K562 (cell line): ENCODE data around the gene MRPL19. TPM values are rescaled to one million over a fixed set of nuclear protein-coding genes. Genes with fewer than 3 reads are reported as not detected.

Experiments used
- ATAC-seq: fragments of 200-7000 bp; cut with Tn5 transposase; 3 replicates; pipeline ENCODE4 v1.9.1; 2020; ENCODE audit warnings: moderate library complexity
- BruUV-seq: library from RNA; stranded (reverse); fragments of 400-500 nt; replicated peaks from 2 replicates; lab custom pipeline; 2021; lab: Mats Ljungman, UMichigan
- CTCF ChIA-PET: fragments of 300-600 bp; formaldehyde crosslinking; extraction: SDS; loops from one replicate; lab custom pipeline; 2021; ENCODE audit warnings: low intra/inter-chr PET ratio; lab: Yijun Ruan, JAX
- POLR2A ChIA-PET: fragments of 300-600, 350-650 bp; sonication (Branson Sonifier 250); formaldehyde crosslinking; extraction: SDS; loops from one replicate; lab custom pipeline; 2021; ENCODE audit warnings: antibody characterized with exemption, inconsistent platforms; lab: Yijun Ruan, JAX
- DNase-seq, 4 experiments: peaks; one replicate each; pipeline versions ENCODE4 v3.0.0 to v3.0.0-alpha.2; 2011 to 2018; ENCODE audit warnings: low spot score in 3 of 4, mixed read lengths in 3 of 4; ENCODE audit errors: extremely low read depth in 1 of 4
- FAIRE-seq: peaks from 2 replicates; lab custom pipeline; 2011; peaks lifted over from hg19 to GRCh38; lab: Jason Lieb, UNC
- H2AFZ ChIP-seq: 2 replicates; pipeline ENCODE4 v1.6.0; 2011; ENCODE audit warnings: low read depth, low read length, control low read depth, inconsistent platforms
- H3K27ac ChIP-seq: fragments of 200-600 bp; 3 replicates; pipeline ENCODE4 v1.8.0; 2011; ENCODE audit warnings: low read depth, mild to moderate bottlenecking, control low read depth, inconsistent platforms, low read length, moderate library complexity, mixed read lengths; ENCODE audit errors: extremely low read depth
- H3K27me3 ChIP-seq, 2 experiments: fragments of 300-600 bp in 1 of 2; 2 replicates in 1 of 2; 3 replicates in 1 of 2; pipeline versions ENCODE4 v1.6.0 to v1.8.0; 2011; ENCODE audit warnings: inconsistent platforms in 2 of 2, low read length in 2 of 2, mild to moderate bottlenecking in 1 of 2, mixed read lengths in 1 of 2, moderate library complexity in 1 of 2; ENCODE audit not compliant: control insufficient read depth in 2 of 2, insufficient read depth in 2 of 2
- H3K36me3 ChIP-seq: fragments of 300-600 bp; 3 replicates; pipeline ENCODE4 v1.8.0; 2011; ENCODE audit warnings: mild to moderate bottlenecking, low read length, inconsistent platforms; ENCODE audit not compliant: control insufficient read depth, insufficient read depth
- H3K4me1 ChIP-seq, 2 experiments: fragments of 200-600 bp in 1 of 2; replicated peaks in 1 of 2; 2 replicates in 1 of 2; 3 replicates in 1 of 2; pipeline versions ENCODE4 v1.5.1 to v1.8.0; 2011; ENCODE audit warnings: inconsistent platforms in 2 of 2, low read length in 2 of 2, mild to moderate bottlenecking in 1 of 2, mixed read lengths in 1 of 2, moderate library complexity in 1 of 2; ENCODE audit not compliant: control insufficient read depth in 2 of 2, insufficient read depth in 2 of 2
- H3K4me2 ChIP-seq: 2 replicates; pipeline ENCODE4 v1.6.1; 2011; ENCODE audit warnings: low read length, control low read depth, inconsistent platforms, mixed read lengths; ENCODE audit not compliant: insufficient read depth
- H3K4me3 ChIP-seq: fragments of 200-600 bp; sonication (generic), shearing (Covaris generic); 2 replicates; pipeline ENCODE4 v1.5.1; 2016; ENCODE audit warnings: control low read depth, inconsistent platforms
- H3K79me2 ChIP-seq: fragments of 200-600 bp; 3 replicates; pipeline ENCODE4 v1.8.0; 2011; ENCODE audit warnings: low read length, inconsistent platforms; ENCODE audit not compliant: control insufficient read depth, insufficient read depth
- H3K9ac ChIP-seq, 2 experiments: 2 replicates each; pipeline versions ENCODE4 v1.6.0 to v1.6.1; 2011; ENCODE audit warnings: low read depth in 2 of 2, low read length in 2 of 2, control low read depth in 1 of 2, inconsistent platforms in 1 of 2, mild to moderate bottlenecking in 1 of 2, mixed read lengths in 1 of 2; ENCODE audit not compliant: insufficient read depth in 1 of 2
- H3K9me1 ChIP-seq: one replicate; pipeline ENCODE4 v1.6.0; 2011; ENCODE audit warnings: inconsistent platforms, mild to moderate bottlenecking, low read length, moderate library complexity; ENCODE audit not compliant: control insufficient read depth, insufficient read depth
- H3K9me3 ChIP-seq: replicated peaks from 2 replicates; pipeline ENCODE4 v1.5.1; 2011; ENCODE audit warnings: low read depth, low read length, inconsistent platforms; ENCODE audit not compliant: control insufficient read depth, insufficient read depth
- H4K20me1 ChIP-seq: replicated peaks from 2 replicates; pipeline ENCODE4 v1.6.1; 2011; ENCODE audit warnings: low read length, inconsistent platforms, mixed read lengths; ENCODE audit not compliant: control insufficient read depth, insufficient read depth
- BCOR ChIP-seq: fragments of 450-650 bp; IDR thresholded peaks from 2 replicates; pipeline ENCODE4 v1.6.1; 2016
- BDP1 ChIP-seq: IDR thresholded peaks from 3 replicates; pipeline ENCODE4 v1.6.1; 2011; ENCODE audit not compliant: insufficient read length, insufficient read depth
- KDM1A ChIP-seq, 2 experiments: fragments of 450-650 bp; IDR thresholded peaks; 2 replicates each; pipeline ENCODE4 v1.6.1; 2016; ENCODE audit warnings: mild to moderate bottlenecking in 2 of 2
- MYC ChIP-seq, 2 experiments: fragments of 250-450 bp in 1 of 2; sonication (Bioruptor Pico) in 1 of 2; IDR thresholded peaks; 2 replicates each; pipeline versions ENCODE4 v1.5.1 to v1.6.1; 2012 to 2021; ENCODE audit warnings: low read depth in 2 of 2, borderline replicate concordance in 1 of 2, improper control_type of control experiment in 1 of 2, low read length in 1 of 2, mild to moderate bottlenecking in 1 of 2, moderate library complexity in 1 of 2
- PHB ChIP-seq: fragments of 250-450 bp; sonication (Bioruptor Pico); IDR thresholded peaks from 2 replicates; pipeline ENCODE4 v1.5.0; 2021
- RBM25 ChIP-seq: fragments of 200-400 bp; formaldehyde crosslinking; IDR thresholded peaks from 2 replicates; pipeline ENCODE4 v1.6.1; 2018; ENCODE audit warnings: low read length, low read depth, moderate library complexity; ENCODE audit not compliant: severe bottlenecking
- SP2 ChIP-seq: IDR thresholded peaks from 2 replicates; pipeline ENCODE4 v1.6.1; 2011; ENCODE audit warnings: mild to moderate bottlenecking, low read depth, low read length, moderate library complexity; ENCODE audit not compliant: poor library complexity, severe bottlenecking; ENCODE audit errors: extremely low read depth
- ZBTB49 ChIP-seq: sonication (generic); formaldehyde crosslinking; IDR thresholded peaks from 2 replicates; pipeline ENCODE4 v1.8.0; 2022; ENCODE audit warnings: missing genetic modification reagents, mild to moderate bottlenecking, borderline replicate concordance
- ZFP36 ChIP-seq: fragments of 150-350 bp; IDR thresholded peaks from 2 replicates; pipeline ENCODE4 v1.6.1; 2018; ENCODE audit warnings: low read length, low read depth; ENCODE audit not compliant: partially characterized antibody
- ZNF431 ChIP-seq: sonication (generic); formaldehyde crosslinking; IDR thresholded peaks from 2 replicates; pipeline ENCODE4 v1.8.0; 2022; ENCODE audit warnings: mild to moderate bottlenecking, missing genetic modification reagents
- WGBS: fragments of 100-300 bp; shearing (Covaris generic); methylation state at CpG from one replicate; pipeline ENCODE4 v1.1.6; 2016; ENCODE audit warnings: low coverage, mixed read lengths; ENCODE audit not compliant: insufficient coverage; ENCODE audit errors: missing lambda C conversion rate; 5-methylcytosine and 5-hydroxymethylcytosine counted together
- in situ Hi-C: fragments of 300-500 bp; cut with MboI; formaldehyde crosslinking; loops from 4 replicates; pipeline ENCODE4 v1.15.0; 2018; ENCODE audit warnings: inconsistent platforms, mixed read lengths
- intact Hi-C: fragments of 100-400 bp; cut with micrococcal nuclease; formaldehyde crosslinking; loops from 2 replicates; pipeline ENCODE4 v1.14.2; 2022
- polyA plus RNA-seq, 8 experiments: library from polyadenylated mRNA; depleted of rRNA in 4 of 8; stranded (reverse) in 5 of 8; unstranded in 3 of 8; fragments of >200 nt; fragmentation: Nextera tagmentation in 2 of 8; fragmentation: Illumina TruSeq in 1 of 8; extraction: Ambion mirVana in 2 of 8; extraction: Trizol in 1 of 8; gene quantifications; 2 replicates each; pipeline versions ENCODE4 v1.2.1 to v1.2.3, GENCODE V29; 2011 to 2014; ENCODE audit warnings: inconsistent platforms in 1 of 8, missing spikeins in 1 of 8
- total RNA-seq, 7 experiments: library from RNA; depleted of rRNA in 6 of 7; stranded (reverse); fragments of >200 nt in 6 of 7; fragmentation: Illumina TruSeq in 2 of 7; extraction: Trizol in 2 of 7; gene quantifications; 2 replicates each; pipeline versions ENCODE4 v1.2.1 to v1.2.3, GENCODE V29; 2011 to 2021; ENCODE audit warnings: low replicate concordance in 1 of 7

The MRPL19 gene
- total and polyA plus RNA-seq, 9 of the 15 experiments (the other 6 are each of a cell fraction or from before 2014, with no cell fraction given): 9.7 to 65.9 (median 56.1) TPM

- Histone ChIP-seq H3K4me2 (no peak overlapping the region), H3K9me3 (no peaks in the 10 kb centered on the region), H4K20me1 (no peaks in the 10 kb centered on the region; the same call in none of the 2 replicates), H3K27ac (no peak overlapping the region), H3K9ac (no peak overlapping the region), H3K36me3 (no peaks in the 10 kb centered on the region), H3K9me1 (no peaks in the 10 kb centered on the region), H3K4me1 (peaks cover 0 to 3% of the 10 kb centered on the region in 2 experiments; a peak in 2 of 5 replicates), H3K27me3 (peaks cover 0 to 24% of the 10 kb centered on the region in 2 experiments; a peak in 3 of 5 replicates), H3K79me2 (no peaks in the 10 kb centered on the region), H3K4me3 (no peak overlapping the region)
- FAIRE-seq (no peak), DNase-seq (no peak), ATAC-seq (no peak; the same call in 2 of the 3 replicates)
- BruUV-seq: no TSS peak
- intact Hi-C loops (loop anchor here (2.0 to 10.0 kb wide), 4 partner anchors 143 to 691 kb away; no protein-coding TSS in a partner anchor), in situ Hi-C loops (loop anchor here (10.0 to 25.0 kb wide), 3 partner anchors 143 to 896 kb away; no protein-coding TSS in a partner anchor)
- POLR2A ChIA-PET: interaction anchor here (0.8 to 1.3 kb wide), 2 partner anchors 138 to 300 kb away, joined by 3 to 4 read pairs; no protein-coding TSS in a partner anchor
- WGBS: 0% methylated on average over 7 of the region's 7 CpGs
- TF ChIP-seq KDM1A (IDR thresholded peaks at IDR 0.05) (0 out of 4 replicates have a peak, but pooled peaks of 1 of the 2 experiments have one; percentile 15), ZBTB49 (no peak), PHB (no peak), SP2 (no peak), BCOR (peak; percentile 65), RBM25 (peak; percentile 87), MYC (IDR thresholded peaks at IDR 0.05; ENCODE audit: low read depth, low read length) (no peak), MYC (CRISPR knock-in tag; IDR thresholded peaks at IDR 0.05; ENCODE audit: borderline replicate concordance, low read depth) (no peak), ZNF431 (CRISPR knock-in tag) (no peak), ZFP36 (peak; percentile 74), BDP1 (no peak)
- TF ChIP-seq, all 486 proteins: peak for 4
- no peak overlapping the region for H2AFZ ChIP-seq
- CTCF ChIA-PET: interaction anchor here (1.1 to 2.3 kb wide), 2 partner anchors 143 to 544 kb away, joined by 3 to 11 read pairs; no protein-coding TSS in a partner anchor
These were observed 38.4 kb upstream of the MRPL19 start for GRCh38 chr2:75607988-75608683.
